K562 (cell line): Measurements from ENCODE around the gene SCARF2.

ENCODE experiments used
- ADNP ChIP-seq: fragments of 200-800 bp; sonication (Bioruptor generic); IDR thresholded peaks from 2 replicates; pipeline ENCODE4 v1.6.1; 2016; ENCODE audit warnings: missing genetic modification characterization, missing compliant biosample characterization
- CREB1 ChIP-seq, 2 experiments: sonication (generic) in 1 of 2; formaldehyde crosslinking in 1 of 2; IDR thresholded peaks; 2 replicates each; pipeline versions ENCODE4 v1.6.1 to v1.8.0; 2012 to 2022; ENCODE audit warnings: inconsistent platforms in 1 of 2, mild to moderate bottlenecking in 1 of 2, missing genetic modification reagents in 1 of 2, moderate library complexity in 1 of 2
- CTCF ChIP-seq, 3 experiments: IDR thresholded peaks in 2 of 3; conservative IDR thresholded peaks in 1 of 3; 2 replicates each; pipeline ENCODE4 v1.5.1; 2011 to 2012; ENCODE audit warnings: low read length in 3 of 3, mild to moderate bottlenecking in 3 of 3, control low read depth in 2 of 3, improper control_type of control experiment in 1 of 3, inconsistent platforms in 1 of 3, low read depth in 1 of 3, mixed read lengths in 1 of 3, moderate library complexity in 1 of 3; ENCODE audit not compliant: insufficient read depth in 2 of 3
- EGR1 ChIP-seq: fragments of 450-650 bp; conservative IDR thresholded peaks from 2 replicates; pipeline ENCODE4 v1.6.1; 2017; ENCODE audit warnings: mild to moderate bottlenecking
- GTF2F1 ChIP-seq: IDR thresholded peaks from 2 replicates; pipeline ENCODE4 v1.6.1; 2011; ENCODE audit warnings: low read depth, low read length, improper control_type of control experiment
- IRF1 ChIP-seq: sonication (generic); formaldehyde crosslinking; IDR thresholded peaks from 2 replicates; pipeline ENCODE4 v1.8.0; 2022; ENCODE audit warnings: missing genetic modification reagents, mild to moderate bottlenecking, borderline replicate concordance
- MYC ChIP-seq, 2 experiments: fragments of 250-450 bp in 1 of 2; sonication (Bioruptor Pico) in 1 of 2; IDR thresholded peaks; 2 replicates each; pipeline versions ENCODE4 v1.5.1 to v1.6.1; 2012 to 2021; ENCODE audit warnings: low read depth in 2 of 2, borderline replicate concordance in 1 of 2, improper control_type of control experiment in 1 of 2, low read length in 1 of 2, mild to moderate bottlenecking in 1 of 2, moderate library complexity in 1 of 2
- NONO ChIP-seq, 2 experiments: fragments of 200-400 bp in 1 of 2; fragments of 450-650 bp in 1 of 2; formaldehyde crosslinking in 1 of 2; IDR thresholded peaks; 2 replicates each; pipeline ENCODE4 v1.6.1; 2017; ENCODE audit warnings: low read depth in 2 of 2, mild to moderate bottlenecking in 2 of 2, moderate library complexity in 2 of 2, low read length in 1 of 2
- PKNOX1 ChIP-seq: fragments of 450-650 bp; IDR thresholded peaks from 2 replicates; pipeline ENCODE4 v1.6.1; 2016
- TBP ChIP-seq: optimal IDR thresholded peaks from 2 replicates; pipeline ENCODE3; 2011; ENCODE audit warnings: low read depth, low read length, improper control_type of control experiment
- TGIF2 ChIP-seq: sonication (generic); formaldehyde crosslinking; IDR thresholded peaks from 2 replicates; pipeline ENCODE4 v1.8.1; 2022; ENCODE audit warnings: mild to moderate bottlenecking, missing genetic modification reagents, moderate library complexity
- ZC3H11A ChIP-seq: IDR thresholded peaks from 2 replicates; pipeline ENCODE4 v1.6.1; 2012; ENCODE audit warnings: low read depth, low read length, improper control_type of control experiment
- ZNF217 ChIP-seq: sonication (generic); formaldehyde crosslinking; IDR thresholded peaks from 2 replicates; pipeline ENCODE4 v1.8.0; 2022; ENCODE audit warnings: mild to moderate bottlenecking, missing genetic modification reagents
- ZNF398 ChIP-seq: fragments of 250-450 bp; sonication (Bioruptor Pico); IDR thresholded peaks from 2 replicates; pipeline ENCODE4 v1.8.0; 2021; ENCODE audit warnings: moderate library complexity, mild to moderate bottlenecking, inconsistent platforms

- no peak for TF ChIP-seq GTF2F1
- TF ChIP-seq MYC (IDR thresholded peaks at IDR 0.05; ENCODE audit: low read depth, low read length), result no peak
- TF ChIP-seq MYC (CRISPR knock-in tag; IDR thresholded peaks at IDR 0.05; ENCODE audit: borderline replicate concordance, low read depth), result no peak
- no peak for TF ChIP-seq EGR1
- TF ChIP-seq IRF1 (CRISPR knock-in tag), result no peak
- no peak for TF ChIP-seq ZNF217
- no peak for TF ChIP-seq CREB1 (IDR thresholded peaks at IDR 0.05)
- no peak for TF ChIP-seq CREB1 (CRISPR knock-in tag; IDR thresholded peaks at IDR 0.05)
- TF ChIP-seq ZNF398 (CRISPR knock-in tag), result no peak
- no peak for TF ChIP-seq ADNP (tag)
- no peak for TF ChIP-seq TBP
- no peak for TF ChIP-seq TGIF2
- no peak for TF ChIP-seq PKNOX1
- no peak for TF ChIP-seq ZC3H11A
- no peak for TF ChIP-seq CTCF (IDR thresholded peaks at IDR 0.05 in 2 of 3, conservative IDR thresholded peaks at IDR 0.05 in 1 of 3; ENCODE audit: insufficient read depth in 2 of 3, low read depth in 1 of 3, low read length in 3 of 3)
- TF ChIP-seq NONO (IDR thresholded peaks at IDR 0.05; ENCODE audit: low read depth in 2 of 2, low read length in 1 of 2), result no peak
Observed at GRCh38 chr22:20403779-20404140, 33.9 kb downstream of the SCARF2 start.
